Choroid plexus epithelial cell (primary cell): ENCODE data around the gene THTPA.
A peak's percentile ranks its signal among the peaks of the same experiment; 100 is the strongest.

ENCODE experiments used
- DNase-seq: peaks from one replicate; pipeline ENCODE4 v3.0.0-alpha.2; 2010; ENCODE audit warnings: low read depth
- H3K4me3 ChIP-seq: 2 replicates; pipeline ENCODE4 v1.5.1; 2011; ENCODE audit warnings: low read depth, mild to moderate bottlenecking, control low read depth, low read length, moderate library complexity
- CTCF ChIP-seq: conservative IDR thresholded peaks from 2 replicates; pipeline ENCODE4 v1.5.1; 2011; ENCODE audit warnings: low read depth, mild to moderate bottlenecking, control low read depth, inconsistent platforms, low read length, moderate library complexity

THTPA gene

GRCh38 chr14:23525611-23526010 lies 30.5 kb upstream of the THTPA start:
- no peak for DNase-seq
- H3K4me3 ChIP-seq, result no peak overlapping the region
- TF ChIP-seq CTCF, result no peak

- no peak overlapping the region for H3K4me3 ChIP-seq
- TF ChIP-seq CTCF, result peak; percentile 52
- DNase-seq, result peak; percentile 7
Measured at GRCh38 chr14:23528555-23528954, 27.5 kb upstream of the THTPA start.

GRCh38 chr14:23529016-23529415 lies 27.1 kb upstream of the THTPA start:
- TF ChIP-seq CTCF, result no peak
- no peak for DNase-seq
- H3K4me3 ChIP-seq, result no peak overlapping the region

GRCh38 chr14:23530375-23531055 lies 25.6 kb upstream of the THTPA start:
- TF ChIP-seq CTCF, result no peak
- no peak overlapping the region for H3K4me3 ChIP-seq
- DNase-seq, result no peak

- DNase-seq, result no peak
- no peak overlapping the region for H3K4me3 ChIP-seq
- no peak for TF ChIP-seq CTCF
Measured at GRCh38 chr14:23531391-23531790, 24.7 kb upstream of the THTPA start.

GRCh38 chr14:23532658-23533057 lies 23.4 kb upstream of the THTPA start:
- no peak overlapping the region for H3K4me3 ChIP-seq
- DNase-seq, result no peak
- no peak for TF ChIP-seq CTCF
